Muscle layer of colon (tissue), 2 donors: ENCODE results near the gene CPEB1.
"Not testable (repeated sequence)": the region's sequence is repeated elsewhere in the genome, so short reads cannot be mapped to it uniquely, and the experiment has no call there.

Source experiments
- H3K27ac ChIP-seq: one replicate; pipeline ENCODE4 v1.7.0; 2013; ENCODE audit warnings: low read depth, mild to moderate bottlenecking, low read length, moderate library complexity
- H3K27me3 ChIP-seq, 2 donors: one replicate each; pipeline ENCODE4 v1.7.0; 2013; ENCODE audit warnings: low read length in 2 of 2, mild to moderate bottlenecking in 2 of 2; ENCODE audit not compliant: insufficient read depth in 2 of 2, control insufficient read depth in 1 of 2
- H3K36me3 ChIP-seq: one replicate; pipeline ENCODE4 v1.7.0; 2013; ENCODE audit warnings: mild to moderate bottlenecking, low read length; ENCODE audit not compliant: insufficient read depth
- H3K4me1 ChIP-seq: one replicate; pipeline ENCODE4 v1.7.0; 2013; ENCODE audit warnings: mild to moderate bottlenecking, low read length; ENCODE audit not compliant: insufficient read depth
- H3K4me3 ChIP-seq, 2 donors: one replicate each; pipeline ENCODE4 v1.7.0; 2013; ENCODE audit warnings: low read length in 2 of 2, low read depth in 1 of 2, mild to moderate bottlenecking in 1 of 2, moderate library complexity in 1 of 2
- H3K9ac ChIP-seq: one replicate; pipeline ENCODE4 v1.7.0; 2013; ENCODE audit warnings: low read length
- H3K9me3 ChIP-seq: one replicate; pipeline ENCODE4 v1.7.0; 2013; ENCODE audit warnings: mild to moderate bottlenecking, low read length
- donor health status: abdominal sarcoma.
- donor health status: Adenocarcinoma of cecum.

CPEB1 gene

GRCh38 chr15:82532991-82533481 lies 114.1 kb downstream of the CPEB1 start:
- Histone ChIP-seq H3K4me1 (peaks cover 6% of the 10 kb centered on the region), H3K9ac (no peak overlapping the region), H3K36me3 (peaks cover 30% of the 10 kb centered on the region), H3K9me3 (no peaks in the 10 kb centered on the region), H3K27me3 (no peaks in the 10 kb centered on the region), H3K4me3 (no peak overlapping the region), H3K27ac (no peak overlapping the region)

- peaks cover 24% of the 10 kb centered on the region for H3K36me3 ChIP-seq
- no peak overlapping the region for H3K4me3 ChIP-seq
- H3K9me3 ChIP-seq: no peaks in the 10 kb centered on the region
- H3K27ac ChIP-seq: no peak overlapping the region
- H3K27me3 ChIP-seq: no peaks in the 10 kb centered on the region
- H3K4me1 ChIP-seq: peaks cover 6% of the 10 kb centered on the region
- H3K9ac ChIP-seq: no peak overlapping the region
Measured at GRCh38 chr15:82532383-82532990, 114.7 kb downstream of the CPEB1 start.

- Histone ChIP-seq H3K9me3 (no peaks in the 10 kb centered on the region), H3K4me3 (no peak overlapping the region), H3K4me1 (peaks cover 6% of the 10 kb centered on the region), H3K36me3 (peaks cover 17% of the 10 kb centered on the region), H3K27me3 (no peaks in the 10 kb centered on the region), H3K27ac (no peak overlapping the region), H3K9ac (no peak overlapping the region)
Measured at GRCh38 chr15:82531496-82532382, 115.4 kb downstream of the CPEB1 start.

GRCh38 chr15:82530606-82531379 lies 116.4 kb downstream of the CPEB1 start:
- peaks cover 7% of the 10 kb centered on the region for H3K36me3 ChIP-seq
- H3K27ac ChIP-seq: no peak overlapping the region
- H3K4me1 ChIP-seq: peaks cover 6% of the 10 kb centered on the region
- H3K9ac ChIP-seq: no peak overlapping the region
- no peaks in the 10 kb centered on the region for H3K27me3 ChIP-seq
- no peaks in the 10 kb centered on the region for H3K9me3 ChIP-seq
- peak overlapping the region in 1 of 2 donors; percentile 7 for H3K4me3 ChIP-seq

GRCh38 chr15:82530006-82530405 lies 117.2 kb downstream of the CPEB1 start:
- Histone ChIP-seq H3K4me3 (no peak overlapping the region), H3K4me1 (peaks cover 6% of the 10 kb centered on the region), H3K27me3 (no peaks in the 10 kb centered on the region), H3K9ac (no peak overlapping the region), H3K27ac (no peak overlapping the region), H3K36me3 (peaks cover 4% of the 10 kb centered on the region), H3K9me3 (no peaks in the 10 kb centered on the region)

- H3K36me3 ChIP-seq, H3K27ac ChIP-seq, H3K9ac ChIP-seq, H3K4me3 ChIP-seq, H3K27me3 ChIP-seq, H3K4me1 ChIP-seq, H3K9me3 ChIP-seq: not testable (repeated sequence)
Measured at GRCh38 chr15:82513587-82513986, 133.6 kb downstream of the CPEB1 start.

- H3K27me3 ChIP-seq, H3K36me3 ChIP-seq, H3K4me3 ChIP-seq, H3K4me1 ChIP-seq, H3K27ac ChIP-seq, H3K9ac ChIP-seq, H3K9me3 ChIP-seq: not testable (repeated sequence)
Measured at GRCh38 chr15:82507693-82508092, 139.5 kb downstream of the CPEB1 start.

GRCh38 chr15:82507087-82507486 lies 140.1 kb downstream of the CPEB1 start:
- H3K4me1 ChIP-seq, H3K4me3 ChIP-seq, H3K36me3 ChIP-seq, H3K27ac ChIP-seq, H3K9ac ChIP-seq, H3K27me3 ChIP-seq, H3K9me3 ChIP-seq: not testable (repeated sequence)

GRCh38 chr15:82505842-82506241 lies 141.3 kb downstream of the CPEB1 start:
- not testable (repeated sequence) for H3K4me3 ChIP-seq, H3K9me3 ChIP-seq, H3K27ac ChIP-seq, H3K27me3 ChIP-seq, H3K4me1 ChIP-seq, H3K9ac ChIP-seq, H3K36me3 ChIP-seq

- H3K4me1 ChIP-seq, H3K9me3 ChIP-seq, H3K4me3 ChIP-seq, H3K36me3 ChIP-seq, H3K9ac ChIP-seq, H3K27me3 ChIP-seq, H3K27ac ChIP-seq: not testable (repeated sequence)
Measured at GRCh38 chr15:82504074-82504473, 143.1 kb downstream of the CPEB1 start.

- H3K9ac ChIP-seq, H3K27ac ChIP-seq, H3K36me3 ChIP-seq, H3K4me3 ChIP-seq, H3K9me3 ChIP-seq, H3K27me3 ChIP-seq, H3K4me1 ChIP-seq: not testable (repeated sequence)
Measured at GRCh38 chr15:82502700-82503339, 144.3 kb downstream of the CPEB1 start.
